GM18499 (cell line): ENCODE data around the gene TAP1.

ENCODE experiments used
- ATAC-seq: cut with Tn5 transposase; IDR thresholded peaks from one replicate; pipeline ENCODE4 v1.9.1; 2021; ENCODE audit warnings: moderate number of reproducible peaks; ENCODE audit not compliant: insufficient read depth, unreplicated experiment

The TAP1 gene

GRCh38 chr6:32862725-32863124 is 9.2 kb upstream of the TAP1 start:
- no peak for ATAC-seq

GRCh38 chr6:32860674-32861073 is 7.2 kb upstream of the TAP1 start:
- no peak for ATAC-seq

- no peak for ATAC-seq
Observed at GRCh38 chr6:32858194-32858593, 4.7 kb upstream of the TAP1 start.

- ATAC-seq: no peak
Observed at GRCh38 chr6:32857156-32857891, 3.8 kb upstream of the TAP1 start.

GRCh38 chr6:32855467-32856174 is 2.1 kb upstream of the TAP1 start:
- no peak for ATAC-seq

GRCh38 chr6:32854376-32855178 is 1.1 kb upstream of the TAP1 start:
- no peak for ATAC-seq

- ATAC-seq: no peak
Observed at GRCh38 chr6:32852844-32853540, 512 bp downstream of the TAP1 start.

GRCh38 chr6:32852018-32852843 is 1.3 kb downstream of the TAP1 start:
- no peak for ATAC-seq

GRCh38 chr6:32851025-32851424 is 2.5 kb downstream of the TAP1 start:
- no peak for ATAC-seq

- no peak for ATAC-seq
Observed at GRCh38 chr6:32849126-32849525, 4.4 kb downstream of the TAP1 start.

GRCh38 chr6:32847795-32848194 is 5.7 kb downstream of the TAP1 start:
- no peak for ATAC-seq

GRCh38 chr6:32847004-32847403 is 6.5 kb downstream of the TAP1 start:
- ATAC-seq: no peak

GRCh38 chr6:32845384-32845884 is 8.1 kb downstream of the TAP1 start:
- no peak for ATAC-seq

- ATAC-seq: no peak
Observed at GRCh38 chr6:32844839-32845383, 8.6 kb downstream of the TAP1 start.

- ATAC-seq: peak; percentile 46
Observed at GRCh38 chr6:32843979-32844838, 9.3 kb downstream of the TAP1 start, which contains the start of gene PSMB8. TSS of gene PSMB8 (minus strand) at chr6:32844047. CDS start at chr6:32843996, 51 bp downstream.

- ATAC-seq: no peak
Observed at GRCh38 chr6:32843331-32843978, 10.0 kb downstream of the TAP1 start.

- no peak for ATAC-seq
Observed at GRCh38 chr6:32842690-32843089, 10.8 kb downstream of the TAP1 start.
